ENCODE measurements around the gene TMEM169.

DNA sequence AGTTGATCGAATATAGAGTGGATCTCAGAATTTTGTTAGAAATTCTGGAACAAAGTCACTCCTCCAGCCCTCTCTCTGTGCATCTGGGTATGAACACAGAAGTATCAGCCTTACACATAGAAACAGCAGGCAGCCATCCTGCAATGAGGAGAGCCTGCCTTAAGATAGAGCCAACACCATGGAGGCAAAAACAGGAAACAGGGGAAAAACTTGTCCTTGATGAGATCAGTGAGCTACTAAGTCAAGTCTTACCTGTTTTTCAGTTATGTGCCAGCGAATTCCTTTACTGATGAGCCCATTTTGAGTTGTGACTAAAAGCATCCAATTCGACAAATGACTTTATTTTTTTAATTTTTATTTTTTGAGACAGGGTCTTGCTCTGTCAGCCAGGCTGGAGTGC is 41.8 kb upstream of the TMEM169 start:
- TF ChIP-seq CTCF (IDR thresholded peaks at IDR 0.05) (no peak), EZH2 (IDR thresholded peaks at IDR 0.05; ENCODE audit: borderline replicate concordance, insufficient read depth, low read depth, low read length, poor library complexity, severe bottlenecking) (no peak)
